NCI-H2029 (cell line): ENCODE measurements around the gene XXYLT1.
"Not testable (repeated sequence)": the region's sequence is repeated elsewhere in the genome, so short reads cannot be mapped to it uniquely, and the experiment has no call there.

Experiments used
- DNase-seq: peaks from one replicate; lab custom pipeline; 2025; lab: John Stamatoyannopoulos, UW

Gene XXYLT1

GRCh38 chr3:195063581-195064193, 207.3 kb downstream of the XXYLT1 start:
- DNase-seq, result no peak

- no peak for DNase-seq
Measured at GRCh38 chr3:195062866-195063540, 208.0 kb downstream of the XXYLT1 start.

- DNase-seq, result no peak
Measured at GRCh38 chr3:195061756-195062655, 209.0 kb downstream of the XXYLT1 start.

- no peak for DNase-seq
Measured at GRCh38 chr3:195060531-195061291, 210.2 kb downstream of the XXYLT1 start.

- no peak for DNase-seq
Measured at GRCh38 chr3:195060217-195060481, 210.8 kb downstream of the XXYLT1 start.

GRCh38 chr3:195059471-195060216, 211.3 kb downstream of the XXYLT1 start:
- DNase-seq, result no peak

GRCh38 chr3:195059006-195059350, 212.0 kb downstream of the XXYLT1 start:
- no peak for DNase-seq

- no peak for DNase-seq
Measured at GRCh38 chr3:195058336-195059005, 212.5 kb downstream of the XXYLT1 start.

GRCh38 chr3:195057716-195058115, 213.2 kb downstream of the XXYLT1 start:
- no peak for DNase-seq

- no peak for DNase-seq
Measured at GRCh38 chr3:195056506-195056905, 214.5 kb downstream of the XXYLT1 start.

- DNase-seq, result no peak
Measured at GRCh38 chr3:195054311-195054710, 216.6 kb downstream of the XXYLT1 start.

- DNase-seq, result no peak
Measured at GRCh38 chr3:195052939-195053338, 218.0 kb downstream of the XXYLT1 start.

GRCh38 chr3:195050296-195050695, 220.7 kb downstream of the XXYLT1 start:
- not testable (repeated sequence) for DNase-seq

GRCh38 chr3:195048059-195048905, 222.7 kb downstream of the XXYLT1 start:
- DNase-seq, result no peak

GRCh38 chr3:195047536-195047935, 223.4 kb downstream of the XXYLT1 start:
- no peak for DNase-seq

- DNase-seq, result no peak
Measured at GRCh38 chr3:195046441-195046840, 224.5 kb downstream of the XXYLT1 start.

- no peak for DNase-seq
Measured at GRCh38 chr3:195045481-195046210, 225.3 kb downstream of the XXYLT1 start.

- DNase-seq, result no peak
Measured at GRCh38 chr3:195044411-195044810, 226.5 kb downstream of the XXYLT1 start.

GRCh38 chr3:195043607-195044339, 227.2 kb downstream of the XXYLT1 start:
- no peak for DNase-seq
